ENCODE results near the gene TCEAL1. TPM values are rescaled to one million over a fixed set of nuclear protein-coding genes. Genes with fewer than 3 reads are reported as not detected.

Gene TCEAL1
- total and polyA plus RNA-seq, 2 of the 13 experiments (the other 11 are each of a cell fraction or from before 2014, with no cell fraction given) = 11.2 to 14.8 TPM

GRCh38 chrX:103615781-103616371, 12.9 kb upstream of the TCEAL1 start (continued):
- no peak for TF ChIP-seq KMT2B (CRISPR knock-in tag; IDR thresholded peaks at IDR 0.05)
- TF ChIP-seq MLX (CRISPR knock-in tag; IDR thresholded peaks at IDR 0.05) = no peak
- TF ChIP-seq ZNF788 (CRISPR knock-in tag; IDR thresholded peaks at IDR 0.05; ENCODE audit: borderline replicate concordance) = no peak
- TF ChIP-seq STAT6 (CRISPR knock-in tag; IDR thresholded peaks at IDR 0.05; ENCODE audit: borderline replicate concordance) = no peak
- TF ChIP-seq NR0B2 (CRISPR knock-in tag; IDR thresholded peaks at IDR 0.05) = no peak

GRCh38 chrX:103616676-103617186, 12.0 kb upstream of the TCEAL1 start:
- CTCF ChIA-PET (ENCODE audit: low intra/inter-chr PET ratio, low total read pairs) = no interaction called here
- Histone ChIP-seq H3K4me2 (ENCODE audit: low read depth, low read length) (no peak overlapping the region), H2AFZ (ENCODE audit: low read length) (no peak overlapping the region), H3K27me3 (ENCODE audit: control insufficient read depth in 1 of 2, insufficient read depth in 2 of 2, low read length in 2 of 2) (no peaks in the 10 kb centered on the region), H3K9ac (ENCODE audit: insufficient read depth, low read depth, low read length) (no peak overlapping the region), H3K27ac (ENCODE audit: extremely low read length, insufficient read depth, low read length) (no peak overlapping the region), H3K4me3 (replicated peaks in 1 of 3; ENCODE audit: insufficient read depth in 1 of 3, low read depth in 2 of 3, low read length in 3 of 3) (no peak overlapping the region), H4K20me1 (ENCODE audit: insufficient read depth, low read length) (no peaks in the 10 kb centered on the region), H3K9me3 (ENCODE audit: low read length) (no peaks in the 10 kb centered on the region), H3K79me2 (ENCODE audit: insufficient read depth, low read length) (no peaks in the 10 kb centered on the region), H3K4me1 (ENCODE audit: insufficient read depth, low read length) (no peaks in the 10 kb centered on the region), H3K36me3 (replicated peaks in 1 of 2; ENCODE audit: control insufficient read depth in 1 of 2, insufficient read depth in 2 of 2, low read length in 2 of 2) (no peaks in the 10 kb centered on the region)
- DNase-seq (ENCODE audit: low spot score) (no peak), ATAC-seq (no peak), FAIRE-seq (no peak)
- BruUV-seq (replicated peaks) = no TSS peak
- in situ Hi-C loops (cut with HindIII; ENCODE audit: extremely low pct_ligation_motif_present, low pct_unique_long_range_greater_than_20kb) (no loop called here), intact Hi-C loops (cut with micrococcal nuclease; ENCODE audit: unreplicated experiment) (no loop called here)
- TF ChIP-seq NKX3-1 (CRISPR knock-in tag; IDR thresholded peaks at IDR 0.05) = no peak
- TF ChIP-seq RERE (CRISPR knock-in tag; IDR thresholded peaks at IDR 0.05; ENCODE audit: low read depth) = no peak
- TF ChIP-seq ZNF740 (CRISPR knock-in tag; IDR thresholded peaks at IDR 0.05) = no peak
- no peak for TF ChIP-seq PHF8 (CRISPR knock-in tag; IDR thresholded peaks at IDR 0.05)
- TF ChIP-seq TGIF2 (CRISPR knock-in tag; IDR thresholded peaks at IDR 0.05) = no peak
- no peak for TF ChIP-seq PRMT3 (CRISPR knock-in tag; IDR thresholded peaks at IDR 0.05; ENCODE audit: borderline replicate concordance, low read depth)
- whole genome bisulfite sequencing (ENCODE audit: low lambda C conversion rate) = 100% methylated on average over 1 of the region's 1 CpG
- POLR2A ChIA-PET = no interaction called here
